ENCODE results near the gene GALNT14.
A peak's percentile ranks its signal among the peaks of the same experiment; 100 is the strongest.

The GALNT14 gene

GRCh38 chr2:31080361-31080760 is 57.9 kb downstream of the GALNT14 start:
- no peak overlapping the region for H3K4me3 ChIP-seq (ENCODE audit: low read length)
- no peak for DNase-seq (ENCODE audit: low read depth)
- no peak for TF ChIP-seq CTCF (conservative IDR thresholded peaks at IDR 0.05; ENCODE audit: low read depth, low read length)

DNA sequence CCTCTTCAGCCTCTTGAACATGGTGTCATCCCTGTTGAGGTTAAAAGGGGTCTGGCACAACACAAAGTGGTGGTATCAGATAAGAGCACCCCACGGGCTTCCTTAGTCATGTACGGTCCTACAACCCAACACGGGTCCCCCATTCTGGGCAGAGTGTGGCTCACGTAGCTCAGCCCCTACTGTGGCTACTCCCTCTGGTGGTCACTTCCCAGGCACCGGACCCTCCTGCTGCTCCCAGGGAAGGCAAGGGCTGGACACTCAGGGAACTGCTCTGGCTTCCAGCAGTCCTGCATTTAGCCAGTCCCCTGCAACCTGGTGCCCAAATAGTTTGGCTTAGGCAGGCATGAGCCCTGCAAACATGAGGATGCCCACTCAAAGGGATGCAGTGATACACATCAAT is 58.6 kb downstream of the GALNT14 start:
- no peak overlapping the region for H3K4me3 ChIP-seq (ENCODE audit: low read length)
- no peak for DNase-seq (ENCODE audit: low read depth)
- peak; percentile 43 for TF ChIP-seq CTCF (conservative IDR thresholded peaks at IDR 0.05; ENCODE audit: low read depth, low read length)

DNA sequence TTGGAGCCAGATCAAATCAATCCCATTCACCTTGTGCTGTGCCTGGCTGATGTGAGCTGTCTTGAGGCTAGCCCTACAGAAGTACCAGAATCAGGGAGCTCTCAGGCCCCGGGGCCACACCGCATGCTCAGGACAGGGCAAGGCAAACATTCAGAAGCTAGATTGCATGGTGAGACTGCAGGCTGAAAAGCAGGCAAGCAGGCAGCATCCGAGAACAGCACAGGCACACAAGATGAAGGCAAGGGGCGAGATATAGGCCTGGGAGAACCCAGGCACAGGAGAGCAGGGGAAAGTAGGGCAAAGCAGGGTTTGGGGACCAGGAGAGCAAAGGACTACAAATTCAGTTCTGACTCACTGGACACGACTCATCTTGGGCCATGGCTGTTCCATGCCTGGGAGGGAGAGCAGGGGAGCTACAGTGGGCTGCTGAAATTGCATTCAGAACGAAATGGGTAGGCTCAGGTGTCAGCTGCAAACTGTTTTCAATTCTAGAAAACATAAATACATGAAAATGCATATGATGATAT is 59.6 kb downstream of the GALNT14 start:
- H3K4me3 ChIP-seq (ENCODE audit: low read length), result no peak overlapping the region
- no peak for DNase-seq (ENCODE audit: low read depth)
- TF ChIP-seq CTCF (conservative IDR thresholded peaks at IDR 0.05; ENCODE audit: low read depth, low read length), result no peak

DNA sequence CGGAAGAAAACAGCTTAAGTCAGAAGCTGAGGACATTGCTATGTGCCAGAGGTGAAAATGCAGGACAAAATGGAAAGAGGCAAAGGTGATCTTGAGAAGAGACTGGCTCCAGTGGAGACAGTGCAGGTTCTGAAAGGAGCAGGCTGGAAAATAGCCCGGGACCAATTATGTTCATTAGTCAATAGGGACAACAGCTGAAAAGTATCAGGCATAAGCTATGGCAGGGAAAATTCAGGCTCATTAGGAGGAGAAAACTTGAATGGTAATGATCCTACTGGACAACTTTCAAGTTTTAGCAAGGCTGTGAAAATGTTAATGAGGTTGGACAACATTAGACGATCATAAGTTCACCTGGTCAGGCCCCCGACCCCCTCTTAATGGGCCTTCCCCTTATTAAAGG is 60.2 kb downstream of the GALNT14 start:
- no peak for TF ChIP-seq CTCF (conservative IDR thresholded peaks at IDR 0.05; ENCODE audit: low read depth, low read length)
- DNase-seq (ENCODE audit: low read depth), result no peak

GRCh38 chr2:31075941-31076590 is 62.2 kb downstream of the GALNT14 start:
- TF ChIP-seq CTCF (conservative IDR thresholded peaks at IDR 0.05; ENCODE audit: low read depth, low read length), result no peak
- H3K4me3 ChIP-seq (ENCODE audit: low read length), result no peak overlapping the region
- no peak for DNase-seq (ENCODE audit: low read depth)

More for the DNA sequence above, 60.2 kb downstream of the GALNT14 start:
- no peak overlapping the region for H3K4me3 ChIP-seq (ENCODE audit: low read length)

DNA sequence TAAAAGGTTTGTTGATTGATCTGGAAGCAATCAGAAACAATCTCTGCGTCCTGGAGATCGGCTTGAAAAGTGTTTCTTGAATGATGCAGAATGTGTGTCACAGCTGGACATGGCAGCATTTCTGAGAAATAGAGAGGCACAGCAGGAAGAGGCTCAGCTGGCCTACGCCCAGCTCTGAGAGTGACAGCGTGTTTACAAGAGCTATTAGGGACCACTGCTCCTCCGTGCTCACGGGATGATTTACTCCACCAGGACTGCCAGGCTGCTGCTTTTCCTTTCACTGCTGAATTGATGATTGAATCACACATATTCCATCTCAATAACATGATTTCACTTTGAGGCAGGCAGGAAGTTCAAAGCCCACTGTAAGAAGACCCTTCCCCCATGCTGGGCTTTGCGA is 62.8 kb downstream of the GALNT14 start:
- no peak for DNase-seq (ENCODE audit: low read depth)
- no peak for TF ChIP-seq CTCF (conservative IDR thresholded peaks at IDR 0.05; ENCODE audit: low read depth, low read length)
- H3K4me3 ChIP-seq (ENCODE audit: low read length), result no peak overlapping the region

DNA sequence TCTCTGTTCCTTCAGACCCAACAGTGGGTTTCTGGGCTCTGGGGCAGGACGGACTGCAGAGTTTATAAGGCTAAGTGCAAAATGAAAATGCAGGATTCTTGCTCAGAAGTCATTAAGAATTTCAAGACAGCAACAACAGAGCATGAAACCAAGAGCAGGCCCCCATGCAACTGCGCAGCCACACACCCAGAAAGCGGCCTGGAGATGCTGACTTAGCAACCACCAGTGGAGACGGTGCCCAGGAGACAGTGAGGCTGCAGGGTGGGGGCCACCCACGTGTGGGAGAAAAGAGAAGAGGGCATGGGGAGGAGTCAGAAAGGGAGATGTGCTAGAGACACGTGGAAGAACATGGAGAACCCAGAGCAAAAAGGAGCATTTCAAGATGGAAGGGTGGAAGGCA is 66.5 kb downstream of the GALNT14 start:
- TF ChIP-seq CTCF (conservative IDR thresholded peaks at IDR 0.05; ENCODE audit: low read depth, low read length), result no peak
- H3K4me3 ChIP-seq (ENCODE audit: low read length), result no peak overlapping the region
- no peak for DNase-seq (ENCODE audit: low read depth)

Measured in retinal pigment epithelial cell (primary cell).